CD4-positive, alpha-beta T cell (primary cell): ENCODE data around the gene AGAP1. TPM values are rescaled to one million over a fixed set of nuclear protein-coding genes. Genes with fewer than 3 reads are reported as not detected.

ENCODE experiments used
- ATAC-seq: fragments of 200-7000 bp; cut with Tn5 transposase; one replicate; pipeline ENCODE4 v1.10.0; 2022; ENCODE audit warnings: mild to moderate bottlenecking; ENCODE audit not compliant: poor library complexity
- CTCF ChIA-PET: fragments of 350-600 bp; sonication (Branson Sonifier 250); formaldehyde crosslinking; loops from one replicate; lab custom pipeline; 2021; ENCODE audit warnings: antibody characterized with exemption, inconsistent platforms; lab: Charles Lee
- POLR2A ChIA-PET: fragments of 350-600 bp; sonication (Branson Sonifier 250); formaldehyde crosslinking; loops from one replicate; lab custom pipeline; 2021; ENCODE audit warnings: antibody characterized with exemption, inconsistent platforms; lab: Charles Lee
- DNase-seq, 14 experiments: peaks; one replicate each; pipeline ENCODE4 v3.0.0-alpha.2; 2013 to 2020; ENCODE audit warnings: mixed read lengths in 2 of 14
- H3K27ac ChIP-seq, 2 donors: one replicate each; pipeline versions ENCODE4 v1.5.1 to v1.7.0; 2013; ENCODE audit warnings: low read length in 2 of 2, low read depth in 1 of 2, mild to moderate bottlenecking in 1 of 2
- H3K27me3 ChIP-seq, 2 experiments: 1 replicate in 1 of 2; 2 replicates in 1 of 2; pipeline versions ENCODE4 v1.6.1 to v1.7.0; 2013; ENCODE audit warnings: low read length in 2 of 2, control low read depth in 1 of 2, mild to moderate bottlenecking in 1 of 2, moderate library complexity in 1 of 2; ENCODE audit not compliant: insufficient read depth in 2 of 2, control insufficient read depth in 1 of 2
- H3K36me3 ChIP-seq: one replicate; pipeline ENCODE4 v1.6.1; 2013; ENCODE audit warnings: low read length, control low read depth; ENCODE audit not compliant: insufficient read depth
- H3K4me1 ChIP-seq: one replicate; pipeline ENCODE4 v1.6.1; 2013; ENCODE audit warnings: low read length, control low read depth; ENCODE audit not compliant: insufficient read depth
- H3K4me3 ChIP-seq: one replicate; pipeline ENCODE4 v1.5.1; 2013; ENCODE audit warnings: mild to moderate bottlenecking, low read length, moderate library complexity
- H3K9me3 ChIP-seq, 2 experiments: 1 replicate in 1 of 2; 2 replicates in 1 of 2; pipeline versions ENCODE4 v1.6.1 to v1.7.0; 2013; ENCODE audit warnings: low read length in 2 of 2, mild to moderate bottlenecking in 2 of 2, control low read depth in 1 of 2, moderate library complexity in 1 of 2; ENCODE audit not compliant: control insufficient read depth in 1 of 2, insufficient read depth in 1 of 2
- H3K27ac Mint-ChIP-seq: one replicate; pipeline ENCODE4 v1.8.0; 2020; ENCODE audit warnings: mixed read lengths
- H3K27me3 Mint-ChIP-seq: one replicate; pipeline ENCODE4 v1.8.0; 2021; ENCODE audit warnings: mixed read lengths
- H3K36me3 Mint-ChIP-seq: one replicate; pipeline ENCODE4 v1.8.0; 2021; ENCODE audit warnings: low read depth, mixed read lengths
- H3K4me1 Mint-ChIP-seq: one replicate; pipeline ENCODE4 v1.8.0; 2021; ENCODE audit warnings: low read depth, mixed read lengths
- H3K4me3 Mint-ChIP-seq: one replicate; pipeline ENCODE4 v1.8.0; 2020; ENCODE audit warnings: mild to moderate bottlenecking, mixed read lengths
- H3K9me3 Mint-ChIP-seq: one replicate; pipeline ENCODE4 v1.8.0; 2020; ENCODE audit warnings: mixed read lengths
- intact Hi-C, 2 experiments: fragments of 100-400 bp; cut with DNase I in 1 of 2; cut with micrococcal nuclease in 1 of 2; formaldehyde crosslinking; loops; one replicate each; pipeline versions ENCODE4 v1.15.1 to v1.9.0; 2023 to 2025; cut with DNase I, micrococcal nuclease
- total RNA-seq, 174 experiments: library from RNA in 2 of 174; stranded (reverse) in 2 of 174; gene quantifications; one replicate each; pipeline ENCODE4 v1.2.3 and lab custom pipeline; 2021 to 2026
- TF ChIP-seq, protein P1 (sequence below): fragments of 200-600 bp; IDR thresholded peaks from one replicate; pipeline ENCODE4 v1.8.0; 2022; ENCODE audit warnings: antibody characterized with exemption, mild to moderate bottlenecking

AGAP1 gene
- total RNA-seq, 2 experiments from 2014 or later: 2.6 to 3.1 TPM

GRCh38 chr2:235952714-235953113 is 458.9 kb downstream of the AGAP1 start:
- DNase-seq: no peak
- Histone ChIP-seq H3K27ac (no peak overlapping the region), H3K36me3 (no peaks in the 10 kb centered on the region), H3K4me3 (no peak overlapping the region), H3K27me3 (peaks cover 3 to 29% of the 10 kb centered on the region in 2 experiments), H3K9me3 (peaks cover 0 to 9% of the 10 kb centered on the region in 2 experiments), H3K4me1 (peaks cover 14% of the 10 kb centered on the region)
- ATAC-seq: no peak
- ChIA-PET POLR2A (no interaction called here), CTCF (no interaction called here)
- Mint-ChIP-seq H3K27ac (no peak overlapping the region), H3K36me3 (no peaks in the 10 kb centered on the region), H3K9me3 (no peaks in the 10 kb centered on the region), H3K4me3 (no peak overlapping the region), H3K4me1 (peaks cover 20% of the 10 kb centered on the region), H3K27me3 (peaks cover 66% of the 10 kb centered on the region)
- TF ChIP-seq, protein P1, sequence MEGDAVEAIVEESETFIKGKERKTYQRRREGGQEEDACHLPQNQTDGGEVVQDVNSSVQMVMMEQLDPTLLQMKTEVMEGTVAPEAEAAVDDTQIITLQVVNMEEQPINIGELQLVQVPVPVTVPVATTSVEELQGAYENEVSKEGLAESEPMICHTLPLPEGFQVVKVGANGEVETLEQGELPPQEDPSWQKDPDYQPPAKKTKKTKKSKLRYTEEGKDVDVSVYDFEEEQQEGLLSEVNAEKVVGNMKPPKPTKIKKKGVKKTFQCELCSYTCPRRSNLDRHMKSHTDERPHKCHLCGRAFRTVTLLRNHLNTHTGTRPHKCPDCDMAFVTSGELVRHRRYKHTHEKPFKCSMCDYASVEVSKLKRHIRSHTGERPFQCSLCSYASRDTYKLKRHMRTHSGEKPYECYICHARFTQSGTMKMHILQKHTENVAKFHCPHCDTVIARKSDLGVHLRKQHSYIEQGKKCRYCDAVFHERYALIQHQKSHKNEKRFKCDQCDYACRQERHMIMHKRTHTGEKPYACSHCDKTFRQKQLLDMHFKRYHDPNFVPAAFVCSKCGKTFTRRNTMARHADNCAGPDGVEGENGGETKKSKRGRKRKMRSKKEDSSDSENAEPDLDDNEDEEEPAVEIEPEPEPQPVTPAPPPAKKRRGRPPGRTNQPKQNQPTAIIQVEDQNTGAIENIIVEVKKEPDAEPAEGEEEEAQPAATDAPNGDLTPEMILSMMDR: no peak
- intact Hi-C loops: no loop called here

- CTCF ChIA-PET: interaction anchor here (0.7 kb wide), 1 partner anchor 146 kb away, joined by 3 read pairs; no protein-coding TSS in a partner anchor
- no peak overlapping the region for H3K27ac Mint-ChIP-seq
- POLR2A ChIA-PET: no interaction called here
Measured at GRCh38 chr2:235954281-235954680, 460.4 kb downstream of the AGAP1 start.

GRCh38 chr2:235954888-235955480 is 461.1 kb downstream of the AGAP1 start:
- no peak overlapping the region for H3K27ac Mint-ChIP-seq
- TF ChIP-seq, protein P1: no peak
- peaks cover 0 to 12% of the 10 kb centered on the region in 2 experiments for H3K9me3 ChIP-seq
- no peak overlapping the region for H3K27ac ChIP-seq
- DNase-seq: no peak
- H3K4me3 ChIP-seq: no peak overlapping the region
- no peaks in the 10 kb centered on the region for H3K36me3 ChIP-seq
- intact Hi-C loops: no loop called here
- CTCF ChIA-PET: no interaction called here
- H3K4me1 Mint-ChIP-seq: peaks cover 16% of the 10 kb centered on the region
- H3K4me1 ChIP-seq: peaks cover 14% of the 10 kb centered on the region
- no peak for ATAC-seq
- H3K4me3 Mint-ChIP-seq: no peak overlapping the region
- H3K36me3 Mint-ChIP-seq: no peaks in the 10 kb centered on the region
- peaks cover 3 to 19% of the 10 kb centered on the region in 2 experiments for H3K27me3 ChIP-seq
- H3K27me3 Mint-ChIP-seq: peaks cover 49% of the 10 kb centered on the region
- H3K9me3 Mint-ChIP-seq: no peaks in the 10 kb centered on the region
- POLR2A ChIA-PET: no interaction called here

More at GRCh38 chr2:235954281-235954680, 460.4 kb downstream of the AGAP1 start:
- H3K4me3 Mint-ChIP-seq: no peak overlapping the region
- Histone ChIP-seq H3K4me3 (no peak overlapping the region), H3K27ac (no peak overlapping the region), H3K4me1 (peaks cover 14% of the 10 kb centered on the region), H3K36me3 (no peaks in the 10 kb centered on the region), H3K9me3 (peaks cover 0 to 9% of the 10 kb centered on the region in 2 experiments), H3K27me3 (peaks cover 3 to 24% of the 10 kb centered on the region in 2 experiments)
- H3K4me1 Mint-ChIP-seq: peaks cover 20% of the 10 kb centered on the region
- H3K36me3 Mint-ChIP-seq: no peaks in the 10 kb centered on the region
- H3K9me3 Mint-ChIP-seq: no peaks in the 10 kb centered on the region
- TF ChIP-seq, protein P1: no peak
- intact Hi-C loops: no loop called here
- H3K27me3 Mint-ChIP-seq: peaks cover 56% of the 10 kb centered on the region
- ATAC-seq (no peak), DNase-seq (no peak)
